Ramos (cell line): ENCODE data around the gene SYNGR2.

Source experiments
- in situ Hi-C: fragments of 300-500 bp; cut with MboI; formaldehyde crosslinking; loops from one replicate; pipeline ENCODE4 v1.14.3; 2022; ENCODE audit warnings: low sequenced_read_pairs; ENCODE audit not compliant: unreplicated experiment

The SYNGR2 gene

GRCh38 chr17:78196716-78197115, 28.3 kb downstream of the SYNGR2 start:
- in situ Hi-C loops, result no loop called here

GRCh38 chr17:78197147-78197832, 28.9 kb downstream of the SYNGR2 start:
- in situ Hi-C loops, result no loop called here

GRCh38 chr17:78200451-78200850, 32.1 kb downstream of the SYNGR2 start:
- in situ Hi-C loops, result no loop called here

- in situ Hi-C loops, result no loop called here
Measured at GRCh38 chr17:78202666-78203065, 34.3 kb downstream of the SYNGR2 start.

- in situ Hi-C loops, result no loop called here
Measured at GRCh38 chr17:78204387-78205123, 36.2 kb downstream of the SYNGR2 start.

GRCh38 chr17:78205124-78205775, 36.9 kb downstream of the SYNGR2 start:
- in situ Hi-C loops, result no loop called here

- in situ Hi-C loops, result no loop called here
Measured at GRCh38 chr17:78206298-78206697, 37.9 kb downstream of the SYNGR2 start.

- in situ Hi-C loops, result no loop called here
Measured at GRCh38 chr17:78208486-78208885, 40.1 kb downstream of the SYNGR2 start.

- in situ Hi-C loops, result no loop called here
Measured at GRCh38 chr17:78210111-78210510, 41.7 kb downstream of the SYNGR2 start.

- in situ Hi-C loops, result no loop called here
Measured at GRCh38 chr17:78211032-78211431, 42.7 kb downstream of the SYNGR2 start.

GRCh38 chr17:78214016-78214705, 45.8 kb downstream of the SYNGR2 start, which contains the start of gene BIRC5:
BIRC5 (plus strand) TSS chr17:78214253; CDS start chr17:78214317, 64 bp downstream.
- in situ Hi-C loops, result no loop called here

GRCh38 chr17:78214706-78215061, 46.3 kb downstream of the SYNGR2 start:
- in situ Hi-C loops, result no loop called here

- in situ Hi-C loops, result no loop called here
Measured at GRCh38 chr17:78219396-78220150, 51.2 kb downstream of the SYNGR2 start.
